Measurements from ENCODE around the gene LYPLAL1. TPM values are rescaled to one million over a fixed set of nuclear protein-coding genes. Genes with fewer than 3 reads are reported as not detected.

The LYPLAL1 gene
- total RNA-seq, 2 donors from 2014 or later = 22.4 to 32.9 TPM

DNA sequence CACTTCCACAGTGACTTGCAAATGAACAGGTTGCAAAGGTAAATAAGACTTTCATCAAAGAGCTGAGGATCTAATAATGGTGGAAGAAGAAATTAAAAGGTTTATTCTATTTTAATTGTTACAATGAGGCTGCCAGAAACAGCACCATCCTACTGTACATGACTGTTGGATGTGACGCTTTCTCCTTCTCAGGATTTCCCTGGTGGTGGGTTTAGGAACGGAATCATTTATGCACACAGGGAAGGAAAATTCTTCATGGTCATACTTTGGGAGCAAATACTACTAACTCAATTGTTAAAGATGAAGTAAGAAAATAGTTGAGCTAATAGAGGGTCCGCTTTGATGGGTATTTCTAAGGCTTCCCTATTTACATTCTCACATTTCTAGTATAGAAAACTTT is 22.2 kb upstream of the LYPLAL1 start:
- Histone ChIP-seq H3K27me3 (no peaks in the 10 kb centered on the region), H3K36me3 (replicated peaks in 1 of 2; ENCODE audit: insufficient read depth in 1 of 2, low read depth in 2 of 2) (no peaks in the 10 kb centered on the region), H3K9me3 (no peaks in the 10 kb centered on the region), H3K4me3 (no peak overlapping the region), H3K27ac (no peak overlapping the region), H3K4me1 (no peaks in the 10 kb centered on the region)
- DNase-seq (no peak), ATAC-seq (no peak)
- TF ChIP-seq POLR2A (IDR thresholded peaks at IDR 0.05) = no peak
- TF ChIP-seq, protein P1, sequence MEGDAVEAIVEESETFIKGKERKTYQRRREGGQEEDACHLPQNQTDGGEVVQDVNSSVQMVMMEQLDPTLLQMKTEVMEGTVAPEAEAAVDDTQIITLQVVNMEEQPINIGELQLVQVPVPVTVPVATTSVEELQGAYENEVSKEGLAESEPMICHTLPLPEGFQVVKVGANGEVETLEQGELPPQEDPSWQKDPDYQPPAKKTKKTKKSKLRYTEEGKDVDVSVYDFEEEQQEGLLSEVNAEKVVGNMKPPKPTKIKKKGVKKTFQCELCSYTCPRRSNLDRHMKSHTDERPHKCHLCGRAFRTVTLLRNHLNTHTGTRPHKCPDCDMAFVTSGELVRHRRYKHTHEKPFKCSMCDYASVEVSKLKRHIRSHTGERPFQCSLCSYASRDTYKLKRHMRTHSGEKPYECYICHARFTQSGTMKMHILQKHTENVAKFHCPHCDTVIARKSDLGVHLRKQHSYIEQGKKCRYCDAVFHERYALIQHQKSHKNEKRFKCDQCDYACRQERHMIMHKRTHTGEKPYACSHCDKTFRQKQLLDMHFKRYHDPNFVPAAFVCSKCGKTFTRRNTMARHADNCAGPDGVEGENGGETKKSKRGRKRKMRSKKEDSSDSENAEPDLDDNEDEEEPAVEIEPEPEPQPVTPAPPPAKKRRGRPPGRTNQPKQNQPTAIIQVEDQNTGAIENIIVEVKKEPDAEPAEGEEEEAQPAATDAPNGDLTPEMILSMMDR (IDR thresholded peaks at IDR 0.05) = no peak
- intact Hi-C loops (cut with DNase I) = no loop called here
- 89 to 97% methylated on average over 3 of the region's 3 CpGs for WGBS, 2 donors

DNA sequence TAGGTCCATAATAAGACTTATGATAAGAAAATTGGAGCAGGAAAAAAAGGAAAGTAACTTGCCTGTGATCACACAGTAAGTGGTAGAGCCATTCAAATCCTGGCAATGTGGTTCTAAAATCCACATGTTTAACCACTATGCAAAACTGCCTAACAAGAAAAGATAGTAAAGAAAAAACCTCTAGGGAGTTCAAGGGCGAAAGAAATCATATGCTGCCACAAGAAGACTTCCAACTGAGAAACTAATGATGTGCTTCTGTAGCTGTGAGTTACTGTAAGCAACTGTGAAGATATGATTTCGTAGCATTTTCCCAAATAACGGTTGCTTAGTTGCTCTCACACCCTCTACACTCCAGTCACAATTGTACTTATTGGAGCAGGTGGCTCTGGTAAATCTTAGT is 20.9 kb upstream of the LYPLAL1 start:
- 62 to 75% methylated on average over 3 of the region's 3 CpGs for WGBS, 2 donors
- Histone ChIP-seq H3K4me3 (no peak overlapping the region), H3K36me3 (replicated peaks in 1 of 2; ENCODE audit: insufficient read depth in 1 of 2, low read depth in 2 of 2) (no peaks in the 10 kb centered on the region), H3K4me1 (no peaks in the 10 kb centered on the region), H3K27me3 (no peaks in the 10 kb centered on the region), H3K9me3 (no peaks in the 10 kb centered on the region), H3K27ac (no peak overlapping the region)
- DNase-seq (no peak), ATAC-seq (no peak)
- no peak for TF ChIP-seq POLR2A (IDR thresholded peaks at IDR 0.05)
- TF ChIP-seq, protein P1 (IDR thresholded peaks at IDR 0.05) = no peak
- intact Hi-C loops (cut with DNase I) = no loop called here

DNA sequence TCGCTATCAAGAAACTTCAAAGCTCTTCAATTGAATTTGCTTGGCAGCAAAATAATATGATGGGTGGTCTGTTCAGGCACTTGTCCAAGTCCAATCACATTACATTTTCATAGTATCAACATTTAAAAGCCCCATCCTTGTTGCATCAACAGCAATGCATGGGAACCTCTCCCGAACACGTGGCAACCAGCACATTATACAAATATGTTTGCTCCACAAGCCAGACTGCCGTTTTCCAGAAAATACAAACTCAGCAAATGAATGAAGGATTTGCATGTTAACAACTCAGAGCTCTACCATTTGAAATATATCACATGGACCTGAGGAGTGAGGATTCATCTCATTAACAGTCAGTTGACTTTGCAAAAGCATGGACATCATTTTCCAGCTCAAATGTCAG is 20.0 kb upstream of the LYPLAL1 start:
- H3K9me3 ChIP-seq = no peaks in the 10 kb centered on the region
- WGBS, 2 donors = 84 to 88% methylated on average over 4 of the region's 4 CpGs

DNA sequence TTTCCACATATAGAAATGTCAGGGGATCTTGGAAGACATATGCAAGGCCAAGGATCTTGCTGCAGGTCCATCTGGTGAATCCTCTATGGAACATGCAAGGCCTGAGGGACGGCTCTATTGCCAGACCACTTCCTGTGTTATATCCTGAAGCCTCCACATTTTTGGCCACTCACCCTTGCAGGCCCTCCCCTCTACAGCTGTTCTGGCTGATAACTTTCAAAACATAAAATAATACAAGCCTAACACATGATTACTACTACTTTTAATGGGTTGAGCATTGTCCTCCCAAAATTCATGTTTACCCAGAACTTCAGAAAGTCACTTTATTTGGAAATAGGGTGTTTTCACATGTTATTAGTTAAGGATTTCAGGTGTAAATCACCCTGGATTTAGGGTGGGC is 18.5 kb upstream of the LYPLAL1 start:
- no peak for TF ChIP-seq POLR2A (IDR thresholded peaks at IDR 0.05)
- TF ChIP-seq, protein P1 (IDR thresholded peaks at IDR 0.05) = no peak
- H3K36me3 ChIP-seq (replicated peaks in 1 of 2; ENCODE audit: insufficient read depth in 1 of 2, low read depth in 2 of 2) = no peaks in the 10 kb centered on the region
- H3K9me3 ChIP-seq = no peaks in the 10 kb centered on the region
- no peak for DNase-seq
- no peaks in the 10 kb centered on the region for H3K27me3 ChIP-seq
- no peak overlapping the region for H3K27ac ChIP-seq
- no peaks in the 10 kb centered on the region for H3K4me1 ChIP-seq
- intact Hi-C loops (cut with DNase I) = no loop called here
- H3K4me3 ChIP-seq = no peak overlapping the region
- ATAC-seq = no peak
- WGBS, 2 donors = 77 to 94% methylated on average over 1 of the region's 1 CpG

More for the DNA sequence above, 20.0 kb upstream of the LYPLAL1 start:
- Histone ChIP-seq H3K4me3 (no peak overlapping the region), H3K4me1 (no peaks in the 10 kb centered on the region), H3K27ac (no peak overlapping the region), H3K27me3 (no peaks in the 10 kb centered on the region), H3K36me3 (replicated peaks in 1 of 2; ENCODE audit: insufficient read depth in 1 of 2, low read depth in 2 of 2) (no peaks in the 10 kb centered on the region)
- no peak for TF ChIP-seq POLR2A (IDR thresholded peaks at IDR 0.05)
- TF ChIP-seq, protein P1 (IDR thresholded peaks at IDR 0.05) = no peak
- DNase-seq (no peak), ATAC-seq (no peak)
- intact Hi-C loops (cut with DNase I) = no loop called here

DNA sequence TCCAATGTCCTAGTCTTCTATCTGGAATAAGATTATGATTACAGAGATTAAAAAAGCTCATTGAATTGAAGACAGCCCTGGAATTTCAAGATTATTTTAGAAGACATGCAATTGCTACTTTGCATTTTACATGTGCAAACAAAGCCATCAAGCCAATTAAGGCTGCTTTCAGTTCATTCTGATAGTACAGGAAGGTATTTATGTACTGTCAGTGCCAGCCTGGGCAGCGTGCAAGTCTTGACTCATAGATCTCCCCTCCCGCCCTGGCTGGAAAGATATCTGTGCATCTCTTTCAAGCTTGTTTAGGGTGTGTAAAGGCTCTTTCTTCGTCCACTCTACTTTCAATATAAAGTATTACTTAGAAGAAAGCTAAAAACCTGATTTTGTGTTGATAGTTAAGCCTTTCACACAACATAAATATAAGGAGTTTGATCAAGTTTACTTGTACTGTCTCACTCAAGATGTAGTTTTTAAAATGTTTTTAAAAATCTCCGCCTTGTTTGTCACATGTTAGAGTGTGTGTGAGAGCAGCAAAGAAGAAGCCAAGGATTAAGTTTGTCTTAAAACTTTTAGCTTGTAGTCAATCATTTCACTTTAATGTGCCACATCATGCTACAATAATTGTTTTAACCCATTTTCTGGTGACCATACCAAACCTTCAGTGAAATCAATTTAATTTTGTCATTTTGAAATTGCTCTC is 13.6 kb upstream of the LYPLAL1 start:
- intact Hi-C loops (cut with DNase I) = no loop called here
- 87 to 89% methylated on average over 4 of the region's 4 CpGs for WGBS, 2 donors
- ATAC-seq = no peak

More for the DNA sequence above, 13.6 kb upstream of the LYPLAL1 start:
- no peaks in the 10 kb centered on the region for H3K27me3 ChIP-seq
- H3K4me1 ChIP-seq = no peaks in the 10 kb centered on the region
- TF ChIP-seq, protein P1 (IDR thresholded peaks at IDR 0.05) = no peak
- TF ChIP-seq POLR2A (IDR thresholded peaks at IDR 0.05) = no peak
- H3K4me3 ChIP-seq = no peak overlapping the region
- H3K27ac ChIP-seq = no peak overlapping the region
- DNase-seq = no peak
- no peaks in the 10 kb centered on the region for H3K9me3 ChIP-seq
- H3K36me3 ChIP-seq (replicated peaks in 1 of 2; ENCODE audit: insufficient read depth in 1 of 2, low read depth in 2 of 2) = no peaks in the 10 kb centered on the region
